HCT116 (cell line): ENCODE data around the gene TTF2. TPM values are rescaled to one million over a fixed set of nuclear protein-coding genes. Genes with fewer than 3 reads are reported as not detected.

ENCODE experiments used
- ATAC-seq: fragments of 200-7000 bp; cut with Tn5 transposase; 2 replicates; pipeline ENCODE4 v1.9.1; 2020; ENCODE audit warnings: mild to moderate bottlenecking, moderate library complexity
- BruUV-seq: library from RNA; stranded (reverse); fragments of 400-500 nt; replicated peaks from 2 replicates; lab custom pipeline; 2021; lab: Mats Ljungman, UMichigan
- CTCF ChIA-PET: fragments of 300-600 bp; sonication (Branson Sonifier 250); formaldehyde crosslinking; loops from one replicate; lab custom pipeline; 2021; ENCODE audit warnings: antibody characterized with exemption; lab: Charles Lee
- POLR2A ChIA-PET: fragments of 300-600, 350-600 bp; sonication (Branson Sonifier 250); formaldehyde crosslinking; loops from one replicate; lab custom pipeline; 2021; ENCODE audit warnings: antibody characterized with exemption; lab: Charles Lee
- RAD21 ChIA-PET, 2 experiments: fragments of 300-600 bp; sonication (Branson Sonifier 250); formaldehyde crosslinking; loops; one replicate each; lab custom pipeline; 2023; ENCODE audit warnings: low total read pairs in 2 of 2; ENCODE audit not compliant: uncharacterized antibody in 2 of 2, unreplicated experiment in 2 of 2, low non-redundant PET in 1 of 2; lab: Charles Lee
- DNase-seq: peaks from one replicate; pipeline ENCODE4 v3.0.0-alpha.2; 2010; ENCODE audit warnings: low read depth, low spot score
- H2AFZ ChIP-seq: fragments of 200-600 bp; shearing (Covaris generic), sonication (generic); 2 replicates; pipeline ENCODE4 v1.6.1; 2017; ENCODE audit warnings: low read depth, mixed run types, mixed read lengths, antibody characterized with exemption, low read length; ENCODE audit not compliant: poor library complexity, severe bottlenecking
- H3K27ac ChIP-seq: 2 replicates; pipeline ENCODE4 v1.5.1; 2012; ENCODE audit warnings: low read depth, low read length
- H3K27me3 ChIP-seq: fragments of 200-600 bp; sonication (generic); 2 replicates; pipeline ENCODE4 v1.6.1; 2016; ENCODE audit warnings: mixed run types, low read length, mixed read lengths; ENCODE audit not compliant: insufficient read depth
- H3K36me3 ChIP-seq, 2 experiments: fragments of 200-500 bp in 1 of 2; fragments of 200-600 bp in 1 of 2; sonication (Bioruptor generic) in 1 of 2; sonication (generic) in 1 of 2; 2 replicates each; pipeline versions ENCODE4 v1.5.1 to v1.6.1; 2014 to 2016; ENCODE audit warnings: low read length in 2 of 2, inconsistent platforms in 1 of 2, mixed read lengths in 1 of 2, mixed run types in 1 of 2; ENCODE audit not compliant: insufficient read depth in 2 of 2, control insufficient read depth in 1 of 2
- H3K4me1 ChIP-seq, 2 experiments: fragments of 200-600 bp in 1 of 2; sonication (generic) in 1 of 2; 2 replicates each; pipeline versions ENCODE4 v1.5.1 to v1.6.1; 2012 to 2017; ENCODE audit warnings: low read length in 2 of 2, inconsistent platforms in 1 of 2, mild to moderate bottlenecking in 1 of 2, mixed read lengths in 1 of 2, mixed run types in 1 of 2, moderate library complexity in 1 of 2; ENCODE audit not compliant: insufficient read depth in 2 of 2, control insufficient read depth in 1 of 2
- H3K4me2 ChIP-seq: fragments of 200-600 bp; sonication (generic); 2 replicates; pipeline ENCODE4 v1.6.1; 2017; ENCODE audit warnings: mixed run types, low read length, mixed read lengths
- H3K4me3 ChIP-seq, 2 experiments: fragments of 200-600 bp in 1 of 2; sonication (generic) in 1 of 2; replicated peaks in 1 of 2; 2 replicates each; pipeline ENCODE4 v1.5.1; 2011 to 2016; ENCODE audit warnings: low read length in 2 of 2, control low read depth in 1 of 2, low read depth in 1 of 2, mild to moderate bottlenecking in 1 of 2, mixed read lengths in 1 of 2, mixed run types in 1 of 2
- H3K79me2 ChIP-seq: fragments of 200-600 bp; sonication (generic); 2 replicates; pipeline ENCODE4 v1.6.1; 2017; ENCODE audit warnings: mild to moderate bottlenecking, mixed run types, low read length, moderate library complexity, mixed read lengths; ENCODE audit not compliant: insufficient read depth
- H3K9ac ChIP-seq: fragments of 200-600 bp; sonication (generic); 2 replicates; pipeline ENCODE4 v1.6.1; 2016; ENCODE audit warnings: low read length, mixed read lengths
- H3K9me2 ChIP-seq: fragments of 200-600 bp; sonication (generic), shearing (Covaris generic); 2 replicates; pipeline ENCODE4 v1.6.1; 2017; ENCODE audit warnings: mixed run types, mild to moderate bottlenecking, moderate library complexity; ENCODE audit not compliant: insufficient read depth
- H3K9me3 ChIP-seq, 2 experiments: fragments of 200-500 bp in 1 of 2; fragments of 200-600 bp in 1 of 2; sonication (Bioruptor generic) in 1 of 2; sonication (generic) in 1 of 2; 2 replicates each; pipeline ENCODE4 v1.6.1; 2014 to 2017; ENCODE audit warnings: low read length in 2 of 2, mixed read lengths in 2 of 2, inconsistent platforms in 1 of 2, low read depth in 1 of 2, mild to moderate bottlenecking in 1 of 2, mixed run types in 1 of 2, moderate library complexity in 1 of 2; ENCODE audit not compliant: control insufficient read depth in 1 of 2, insufficient read depth in 1 of 2
- H4K20me1 ChIP-seq: fragments of 200-600 bp; sonication (generic), shearing (Covaris generic); 2 replicates; pipeline ENCODE4 v1.6.1; 2017; ENCODE audit warnings: mixed run types, mild to moderate bottlenecking, moderate library complexity; ENCODE audit not compliant: insufficient read depth
- CBX3 ChIP-seq: IDR thresholded peaks from 2 replicates; pipeline ENCODE4 v1.6.1; 2012; ENCODE audit warnings: low read depth
- CEBPB ChIP-seq: IDR thresholded peaks from 2 replicates; pipeline ENCODE4 v1.6.1; 2012; ENCODE audit warnings: low read depth
- EGR1 ChIP-seq: IDR thresholded peaks from 2 replicates; pipeline ENCODE4 v1.6.1; 2012; ENCODE audit warnings: low read depth
- ELF1 ChIP-seq: IDR thresholded peaks from 2 replicates; pipeline ENCODE4 v1.6.1; 2012; ENCODE audit warnings: low read depth, borderline replicate concordance
- EZH2 ChIP-seq: fragments of 200-600 bp; sonication (generic); IDR thresholded peaks from 2 replicates; pipeline ENCODE4 v1.6.1; 2017; ENCODE audit warnings: antibody characterized with exemption, mixed run types
- EZH2phosphoT487 ChIP-seq: fragments of 200-600 bp; IDR thresholded peaks from 2 replicates; pipeline ENCODE4 v1.6.1; 2018; ENCODE audit warnings: antibody characterized with exemption, borderline replicate concordance
- FOSL1 ChIP-seq: IDR thresholded peaks from 2 replicates; pipeline ENCODE4 v1.6.1; 2012; ENCODE audit warnings: low read depth
- JUND ChIP-seq: IDR thresholded peaks from 2 replicates; pipeline ENCODE4 v1.6.1; 2012
- POLR2A ChIP-seq: IDR thresholded peaks from 2 replicates; pipeline ENCODE4 v1.7.0; 2011; ENCODE audit warnings: borderline replicate concordance; ENCODE audit not compliant: insufficient read depth, insufficient read length; ENCODE audit errors: extremely low read depth
- POLR2AphosphoS5 ChIP-seq: IDR thresholded peaks from 2 replicates; pipeline ENCODE4 v1.6.1; 2011; ENCODE audit warnings: mild to moderate bottlenecking, low read depth, low read length, moderate library complexity
- SIN3A ChIP-seq: IDR thresholded peaks from 2 replicates; pipeline ENCODE4 v1.6.1; 2012; ENCODE audit warnings: low read depth
- SRF ChIP-seq: IDR thresholded peaks from 2 replicates; pipeline ENCODE4 v1.6.1; 2012; ENCODE audit warnings: low read depth
- TCF7L2 ChIP-seq: IDR thresholded peaks from 2 replicates; pipeline ENCODE4 v1.7.0; 2011; ENCODE audit warnings: borderline replicate concordance, inconsistent platforms; ENCODE audit not compliant: insufficient read depth, insufficient read length; ENCODE audit errors: extremely low read depth
- YY1 ChIP-seq: IDR thresholded peaks from 2 replicates; pipeline ENCODE4 v1.6.1; 2011; ENCODE audit warnings: low read length, low read depth, moderate library complexity, mild to moderate bottlenecking; ENCODE audit not compliant: insufficient replicate concordance; ENCODE audit errors: extremely low read depth
- intact Hi-C: fragments of 100-400 bp; cut with micrococcal nuclease; formaldehyde crosslinking; loops from 2 replicates; pipeline ENCODE4 v1.10.0; 2022
- total RNA-seq: library from RNA; stranded (reverse); gene quantifications from one replicate; pipeline ENCODE4 v1.2.1, GENCODE V29; 2021; ENCODE audit not compliant: unreplicated experiment
- TF ChIP-seq, protein P1 (sequence below): IDR thresholded peaks from 2 replicates; pipeline ENCODE4 v1.6.1; 2012
- TF ChIP-seq, protein P2 (sequence below): IDR thresholded peaks from 2 replicates; pipeline ENCODE4 v1.6.1; 2012; ENCODE audit warnings: low read depth
- TF ChIP-seq, protein P3 (sequence below), 3 experiments: fragments of 200-600 bp in 1 of 3; sonication (generic) in 1 of 3; IDR thresholded peaks in 2 of 3; conservative IDR thresholded peaks in 1 of 3; 2 replicates each; pipeline ENCODE4 v1.5.1; 2012 to 2017; ENCODE audit warnings: low read depth in 2 of 3, low read length in 2 of 3, antibody characterized with exemption in 1 of 3, borderline replicate concordance in 1 of 3, control low read depth in 1 of 3, mild to moderate bottlenecking in 1 of 3, mixed read lengths in 1 of 3, mixed run types in 1 of 3, moderate library complexity in 1 of 3; ENCODE audit not compliant: insufficient read depth in 1 of 3

Gene TTF2
- total RNA-seq, 1 experiment from 2014 or later = 60.3 TPM

DNA sequence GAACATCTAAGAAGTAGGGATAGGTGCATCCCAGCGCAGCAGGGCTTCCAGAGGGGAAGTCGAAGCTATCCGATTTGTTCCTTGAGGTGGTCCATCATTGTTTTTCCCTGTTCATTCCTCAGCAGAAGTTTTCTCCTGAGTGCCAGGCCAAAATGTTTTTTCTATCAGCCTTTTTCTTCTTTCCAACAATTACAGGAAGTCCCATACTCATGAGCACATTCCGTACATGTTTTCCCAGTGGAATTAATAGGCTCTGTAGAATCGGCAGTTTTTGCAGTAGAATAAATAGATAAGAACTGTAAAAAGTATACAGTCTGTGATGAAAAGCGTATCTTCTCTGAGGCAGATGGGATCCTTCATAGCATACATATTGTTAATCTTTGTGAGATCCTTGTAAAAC is 33.8 kb upstream of the TTF2 start:
- Histone ChIP-seq H3K4me2 (no peak overlapping the region), H3K9ac (no peak overlapping the region), H3K27me3 (no peaks in the 10 kb centered on the region), H3K36me3 (no peaks in the 10 kb centered on the region), H3K9me2 (no peaks in the 10 kb centered on the region), H3K4me3 (no peak overlapping the region), H3K79me2 (no peaks in the 10 kb centered on the region), H2AFZ (no peak overlapping the region), H3K4me1 (no peaks in the 10 kb centered on the region), H3K9me3 (no peaks in the 10 kb centered on the region), H4K20me1 (no peaks in the 10 kb centered on the region), H3K27ac (no peak overlapping the region)
- DNase-seq = no peak
- RAD21 ChIA-PET = no interaction called here
- CTCF ChIA-PET = no interaction called here
- POLR2A ChIA-PET = no interaction called here
- intact Hi-C loops = no loop called here
- no TSS peak for BruUV-seq
- ATAC-seq = no peak
- TF ChIP-seq EZH2 (no peak), EGR1 (no peak), EZH2phosphoT487 (no peak), YY1 (no peak), ELF1 (no peak), POLR2A (no peak), SIN3A (no peak), CBX3 (no peak), JUND (no peak), POLR2AphosphoS5 (no peak), CEBPB (no peak), FOSL1 (no peak), TCF7L2 (no peak), SRF (no peak)
- TF ChIP-seq, protein P1, sequence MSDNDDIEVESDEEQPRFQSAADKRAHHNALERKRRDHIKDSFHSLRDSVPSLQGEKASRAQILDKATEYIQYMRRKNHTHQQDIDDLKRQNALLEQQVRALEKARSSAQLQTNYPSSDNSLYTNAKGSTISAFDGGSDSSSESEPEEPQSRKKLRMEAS = no peak
- TF ChIP-seq, protein P2, sequence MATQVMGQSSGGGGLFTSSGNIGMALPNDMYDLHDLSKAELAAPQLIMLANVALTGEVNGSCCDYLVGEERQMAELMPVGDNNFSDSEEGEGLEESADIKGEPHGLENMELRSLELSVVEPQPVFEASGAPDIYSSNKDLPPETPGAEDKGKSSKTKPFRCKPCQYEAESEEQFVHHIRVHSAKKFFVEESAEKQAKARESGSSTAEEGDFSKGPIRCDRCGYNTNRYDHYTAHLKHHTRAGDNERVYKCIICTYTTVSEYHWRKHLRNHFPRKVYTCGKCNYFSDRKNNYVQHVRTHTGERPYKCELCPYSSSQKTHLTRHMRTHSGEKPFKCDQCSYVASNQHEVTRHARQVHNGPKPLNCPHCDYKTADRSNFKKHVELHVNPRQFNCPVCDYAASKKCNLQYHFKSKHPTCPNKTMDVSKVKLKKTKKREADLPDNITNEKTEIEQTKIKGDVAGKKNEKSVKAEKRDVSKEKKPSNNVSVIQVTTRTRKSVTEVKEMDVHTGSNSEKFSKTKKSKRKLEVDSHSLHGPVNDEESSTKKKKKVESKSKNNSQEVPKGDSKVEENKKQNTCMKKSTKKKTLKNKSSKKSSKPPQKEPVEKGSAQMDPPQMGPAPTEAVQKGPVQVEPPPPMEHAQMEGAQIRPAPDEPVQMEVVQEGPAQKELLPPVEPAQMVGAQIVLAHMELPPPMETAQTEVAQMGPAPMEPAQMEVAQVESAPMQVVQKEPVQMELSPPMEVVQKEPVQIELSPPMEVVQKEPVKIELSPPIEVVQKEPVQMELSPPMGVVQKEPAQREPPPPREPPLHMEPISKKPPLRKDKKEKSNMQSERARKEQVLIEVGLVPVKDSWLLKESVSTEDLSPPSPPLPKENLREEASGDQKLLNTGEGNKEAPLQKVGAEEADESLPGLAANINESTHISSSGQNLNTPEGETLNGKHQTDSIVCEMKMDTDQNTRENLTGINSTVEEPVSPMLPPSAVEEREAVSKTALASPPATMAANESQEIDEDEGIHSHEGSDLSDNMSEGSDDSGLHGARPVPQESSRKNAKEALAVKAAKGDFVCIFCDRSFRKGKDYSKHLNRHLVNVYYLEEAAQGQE = no peak
- TF ChIP-seq, protein P3, sequence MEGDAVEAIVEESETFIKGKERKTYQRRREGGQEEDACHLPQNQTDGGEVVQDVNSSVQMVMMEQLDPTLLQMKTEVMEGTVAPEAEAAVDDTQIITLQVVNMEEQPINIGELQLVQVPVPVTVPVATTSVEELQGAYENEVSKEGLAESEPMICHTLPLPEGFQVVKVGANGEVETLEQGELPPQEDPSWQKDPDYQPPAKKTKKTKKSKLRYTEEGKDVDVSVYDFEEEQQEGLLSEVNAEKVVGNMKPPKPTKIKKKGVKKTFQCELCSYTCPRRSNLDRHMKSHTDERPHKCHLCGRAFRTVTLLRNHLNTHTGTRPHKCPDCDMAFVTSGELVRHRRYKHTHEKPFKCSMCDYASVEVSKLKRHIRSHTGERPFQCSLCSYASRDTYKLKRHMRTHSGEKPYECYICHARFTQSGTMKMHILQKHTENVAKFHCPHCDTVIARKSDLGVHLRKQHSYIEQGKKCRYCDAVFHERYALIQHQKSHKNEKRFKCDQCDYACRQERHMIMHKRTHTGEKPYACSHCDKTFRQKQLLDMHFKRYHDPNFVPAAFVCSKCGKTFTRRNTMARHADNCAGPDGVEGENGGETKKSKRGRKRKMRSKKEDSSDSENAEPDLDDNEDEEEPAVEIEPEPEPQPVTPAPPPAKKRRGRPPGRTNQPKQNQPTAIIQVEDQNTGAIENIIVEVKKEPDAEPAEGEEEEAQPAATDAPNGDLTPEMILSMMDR (IDR thresholded peaks at IDR 0.05 in 2 of 3, conservative IDR thresholded peaks at IDR 0.05 in 1 of 3; ENCODE audit: borderline replicate concordance in 1 of 3, insufficient read depth in 1 of 3, low read depth in 2 of 3, low read length in 2 of 3) = no peak
